Measurements from ENCODE around the gene ZDHHC19. TPM values are rescaled to one million over a fixed set of nuclear protein-coding genes. Genes with fewer than 3 reads are reported as not detected.

The ZDHHC19 gene
- not detected in 2 replicates for total RNA-seq

GRCh38 chr3:196210673-196211556 lies at the start of gene ZDHHC19:
Gene ZDHHC19 (minus strand): TSS chr3:196211400. CDS start chr3:196211315, 85 bp downstream.

GRCh38 chr3:196216089-196216564 lies 4.9 kb upstream of the ZDHHC19 start, which contains the start of gene SLC51A:
Gene SLC51A (plus strand): TSS chr3:196216534. CDS start chr3:196216713, 179 bp downstream.

Other genes starting within 250 kb of the ZDHHC19 start
- 301 and 315 TPM in 2 replicates for gene TFRC, start 129.3 kb downstream of the ZDHHC19 start, total RNA-seq
- 0.25 TPM in 1 of 2 replicates, not detected in the other for gene SLC51A, start 5.1 kb upstream of the ZDHHC19 start, total RNA-seq
- gene PCYT1A, start 76.3 kb upstream of the ZDHHC19 start, total RNA-seq = 85.4 and 97.8 TPM in 2 replicates
- gene DYNLT2B, start 106.8 kb upstream of the ZDHHC19 start, total RNA-seq = 7.9 and 8.9 TPM in 2 replicates
- gene TM4SF19, start 127.0 kb upstream of the ZDHHC19 start, total RNA-seq = not detected in 2 replicates
- 20.4 and 25.2 TPM in 2 replicates for gene UBXN7, start 221.0 kb upstream of the ZDHHC19 start, total RNA-seq